Uterus (tissue), 2 donors: ENCODE results near the gene CRELD1.

Source experiments
- POLR2A ChIP-seq, 2 donors: fragments of 450-650 bp; IDR thresholded peaks; one replicate each; pipeline ENCODE4 v1.6.1; 2016; ENCODE audit warnings: antibody characterized with exemption in 2 of 2, mild to moderate bottlenecking in 1 of 2, moderate library complexity in 1 of 2
- TF ChIP-seq, protein P1 (sequence below), 4 experiments: fragments of 200-600 bp in 2 of 4; fragments of 450-650 bp in 2 of 4; sonication (generic) in 2 of 4; IDR thresholded peaks; one replicate each; pipeline ENCODE4 v1.5.1; 2016 to 2019; ENCODE audit warnings: antibody characterized with exemption in 4 of 4, mild to moderate bottlenecking in 2 of 4, moderate library complexity in 1 of 4

DNA sequence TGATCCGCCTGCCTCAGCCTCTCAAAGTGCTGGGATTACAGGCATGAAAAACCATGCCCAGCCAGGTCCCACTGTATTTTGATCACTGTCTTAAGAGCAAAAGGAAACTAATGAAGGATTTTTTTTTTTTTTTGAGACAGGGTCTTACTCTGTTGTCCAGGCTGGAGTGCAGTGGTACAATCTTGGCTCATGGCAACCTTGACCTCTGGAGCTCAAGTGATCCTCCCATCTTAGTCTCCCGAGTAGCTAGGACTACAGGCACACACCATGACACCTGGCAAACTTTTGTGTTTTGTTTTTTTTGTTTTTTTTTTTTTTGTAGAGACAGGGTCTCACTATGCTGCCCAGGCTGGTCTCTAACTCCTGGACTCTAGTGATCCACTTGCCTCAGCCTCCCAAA is 46.6 kb downstream of the CRELD1 start:
- TF ChIP-seq, protein P1, sequence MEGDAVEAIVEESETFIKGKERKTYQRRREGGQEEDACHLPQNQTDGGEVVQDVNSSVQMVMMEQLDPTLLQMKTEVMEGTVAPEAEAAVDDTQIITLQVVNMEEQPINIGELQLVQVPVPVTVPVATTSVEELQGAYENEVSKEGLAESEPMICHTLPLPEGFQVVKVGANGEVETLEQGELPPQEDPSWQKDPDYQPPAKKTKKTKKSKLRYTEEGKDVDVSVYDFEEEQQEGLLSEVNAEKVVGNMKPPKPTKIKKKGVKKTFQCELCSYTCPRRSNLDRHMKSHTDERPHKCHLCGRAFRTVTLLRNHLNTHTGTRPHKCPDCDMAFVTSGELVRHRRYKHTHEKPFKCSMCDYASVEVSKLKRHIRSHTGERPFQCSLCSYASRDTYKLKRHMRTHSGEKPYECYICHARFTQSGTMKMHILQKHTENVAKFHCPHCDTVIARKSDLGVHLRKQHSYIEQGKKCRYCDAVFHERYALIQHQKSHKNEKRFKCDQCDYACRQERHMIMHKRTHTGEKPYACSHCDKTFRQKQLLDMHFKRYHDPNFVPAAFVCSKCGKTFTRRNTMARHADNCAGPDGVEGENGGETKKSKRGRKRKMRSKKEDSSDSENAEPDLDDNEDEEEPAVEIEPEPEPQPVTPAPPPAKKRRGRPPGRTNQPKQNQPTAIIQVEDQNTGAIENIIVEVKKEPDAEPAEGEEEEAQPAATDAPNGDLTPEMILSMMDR (IDR thresholded peaks at IDR 0.05), result no peak
- no peak for TF ChIP-seq POLR2A (IDR thresholded peaks at IDR 0.05)
